ENCODE results near the gene STMP1.

GRCh38 chr7:135719688-135720087 is 57.4 kb downstream of the STMP1 start:
- no peak for TF ChIP-seq CTCF (IDR thresholded peaks at IDR 0.05)
- TF ChIP-seq ZFX (IDR thresholded peaks at IDR 0.05; ENCODE audit: borderline replicate concordance), result no peak
